ENCODE data around the gene CENPVL3. TPM values are rescaled to one million over a fixed set of nuclear protein-coding genes. Genes with fewer than 3 reads are reported as not detected.

CENPVL3 gene
- total and polyA plus RNA-seq, 2 of the 8 experiments (the other 6 are each of a cell fraction or from before 2014, with no cell fraction given), result 5.0 to 15.6 TPM

- TF ChIP-seq RAD21 (IDR thresholded peaks at IDR 0.05 in 1 of 2, conservative IDR thresholded peaks at IDR 0.05 in 1 of 2; ENCODE audit: low read depth in 2 of 2, low read length in 2 of 2) (no peak), TAF1 (IDR thresholded peaks at IDR 0.05; ENCODE audit: low read depth, low read length) (no peak)
These were observed 47.3 kb upstream of the CENPVL3 start (continued) for GRCh38 chrX:51665981-51666380.

Measured in H1 (cell line).